ENCODE measurements around the gene XRCC2. TPM values are rescaled to one million over a fixed set of nuclear protein-coding genes. Genes with fewer than 3 reads are reported as not detected.
"Not testable (repeated sequence)": the region's sequence is repeated elsewhere in the genome, so short reads cannot be mapped to it uniquely, and the experiment has no call there.

XRCC2 gene
- total and polyA plus RNA-seq, 10 donors = 0.22 to 5.0 (median 1.0) TPM

- H3K27ac ChIP-seq = no peak overlapping the region
- H3K27me3 ChIP-seq (replicated peaks in 1 of 7) = no peaks in the 10 kb centered on the region
- no peak for TF ChIP-seq POLR2AphosphoS5 (IDR thresholded peaks at IDR 0.05)
- TF ChIP-seq CTCF (IDR thresholded peaks at IDR 0.05 in 8 of 11, conservative IDR thresholded peaks at IDR 0.05 in 3 of 11) = no peak
- no peak for TF ChIP-seq POLR2A (IDR thresholded peaks at IDR 0.05)
- 98 to 100% (median 99%) methylated on average over 3 of the region's 3 CpGs for WGBS, 5 donors
- peaks cover 0 to 11% (median 0%) of the 10 kb centered on the region in 6 donors for H3K36me3 ChIP-seq
- intact Hi-C loops (cut with DNase I; ENCODE audit: low total_unique reads) = no loop called here
- H3K4me1 ChIP-seq = no peaks in the 10 kb centered on the region
- no peak for DNase-seq
- no peak overlapping the region for H3K4me3 ChIP-seq
- H3K9me3 ChIP-seq = peaks cover 0 to 7% (median 3%) of the 10 kb centered on the region in 8 donors
Observed at GRCh38 chr7:152647009-152647408, 28.9 kb downstream of the XRCC2 start.

- peaks cover 0 to 11% (median 0%) of the 10 kb centered on the region in 6 donors for H3K36me3 ChIP-seq
- H3K9me3 ChIP-seq; intact Hi-C loops (cut with DNase I; ENCODE audit: low total_unique reads); H3K27ac ChIP-seq; H3K4me1 ChIP-seq; H3K4me3 ChIP-seq; DNase-seq; H3K27me3 ChIP-seq (replicated peaks in 1 of 7): not testable (repeated sequence)
- 93 to 99% (median 97%) methylated on average over 11 of the region's 11 CpGs for WGBS, 5 donors
Observed at GRCh38 chr7:152646579-152646978, 29.4 kb downstream of the XRCC2 start.

- no peak overlapping the region for H3K4me3 ChIP-seq
- peaks cover 0 to 8% (median 0%) of the 10 kb centered on the region in 6 donors for H3K36me3 ChIP-seq
- no peaks in the 10 kb centered on the region for H3K4me1 ChIP-seq
- no peak for DNase-seq
- intact Hi-C loops (cut with DNase I; ENCODE audit: low total_unique reads) = no loop called here
- no peak for TF ChIP-seq POLR2AphosphoS5 (IDR thresholded peaks at IDR 0.05)
- no peak for TF ChIP-seq POLR2A (IDR thresholded peaks at IDR 0.05)
- no peak for TF ChIP-seq CTCF (IDR thresholded peaks at IDR 0.05 in 8 of 11, conservative IDR thresholded peaks at IDR 0.05 in 3 of 11)
- 88 to 93% (median 91%) methylated on average over 9 of the region's 9 CpGs for WGBS, 5 donors
- no peaks in the 10 kb centered on the region for H3K27me3 ChIP-seq (replicated peaks in 1 of 7)
- H3K9me3 ChIP-seq = peaks cover 0 to 7% (median 3%) of the 10 kb centered on the region in 8 donors
- no peak overlapping the region for H3K27ac ChIP-seq
Observed at GRCh38 chr7:152643979-152644559, 31.9 kb downstream of the XRCC2 start.

- intact Hi-C loops (cut with DNase I; ENCODE audit: low total_unique reads) = no loop called here
- H3K36me3 ChIP-seq = no peaks in the 10 kb centered on the region
- no peak overlapping the region for H3K4me3 ChIP-seq
- H3K4me1 ChIP-seq = no peaks in the 10 kb centered on the region
- no peak overlapping the region for H3K27ac ChIP-seq
- no peak for TF ChIP-seq CTCF (IDR thresholded peaks at IDR 0.05 in 8 of 11, conservative IDR thresholded peaks at IDR 0.05 in 3 of 11)
- TF ChIP-seq POLR2AphosphoS5 (IDR thresholded peaks at IDR 0.05) = no peak
- no peak for TF ChIP-seq POLR2A (IDR thresholded peaks at IDR 0.05)
- H3K27me3 ChIP-seq (replicated peaks in 1 of 7) = no peaks in the 10 kb centered on the region
- 89 to 97% (median 94%) methylated on average over 6 of the region's 6 CpGs for WGBS, 5 donors
- H3K9me3 ChIP-seq = peaks cover 0 to under 1% (median 0%) of the 10 kb centered on the region in 8 donors
- DNase-seq = no peak
Observed at GRCh38 chr7:152641384-152641783, 34.6 kb downstream of the XRCC2 start.
